ENCODE results near the gene BID.

The BID gene

DNA sequence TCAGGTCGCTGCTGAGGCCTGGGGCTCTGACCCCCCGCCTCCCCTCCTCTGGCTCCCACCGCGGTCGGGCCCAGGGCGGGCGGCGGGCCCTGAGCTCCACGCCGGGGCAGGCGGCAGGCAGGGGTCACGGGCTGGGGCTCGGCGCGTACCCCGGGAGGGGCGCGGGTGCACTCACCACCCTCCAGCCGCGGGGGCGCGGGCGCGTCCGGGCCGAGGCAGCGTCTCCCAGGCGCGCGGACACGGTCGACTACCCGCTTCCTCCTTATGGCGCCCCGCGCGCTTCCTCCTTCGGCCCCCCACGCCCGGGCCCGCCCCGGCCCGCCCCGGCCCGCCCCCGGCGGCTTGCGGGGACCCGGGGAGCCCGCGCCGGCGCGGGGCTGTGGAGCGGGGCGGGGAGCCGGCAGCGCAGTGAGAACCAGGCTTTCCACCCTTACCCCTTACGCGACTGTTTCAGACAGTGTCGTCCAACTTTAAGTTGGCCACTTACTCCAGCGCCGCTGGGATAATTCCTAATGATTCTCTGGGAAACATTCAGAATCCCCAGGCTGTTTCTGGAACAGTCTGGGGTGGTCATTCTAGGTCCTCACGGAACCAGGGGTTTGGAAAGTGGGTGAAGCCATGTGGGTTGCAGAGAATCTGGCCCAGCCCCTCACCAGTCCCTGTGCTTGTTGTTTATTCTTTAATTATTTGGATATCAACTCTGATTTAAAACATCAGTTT lies at the start of gene BID:
Gene BID, minus strand, starts transcription at position 264 of the 720 bp plus-strand sequence. CDS start 24,353 bp downstream, outside the sequence.
- no peak for DNase-seq (ENCODE audit: low read depth in 2 of 2)

DNA sequence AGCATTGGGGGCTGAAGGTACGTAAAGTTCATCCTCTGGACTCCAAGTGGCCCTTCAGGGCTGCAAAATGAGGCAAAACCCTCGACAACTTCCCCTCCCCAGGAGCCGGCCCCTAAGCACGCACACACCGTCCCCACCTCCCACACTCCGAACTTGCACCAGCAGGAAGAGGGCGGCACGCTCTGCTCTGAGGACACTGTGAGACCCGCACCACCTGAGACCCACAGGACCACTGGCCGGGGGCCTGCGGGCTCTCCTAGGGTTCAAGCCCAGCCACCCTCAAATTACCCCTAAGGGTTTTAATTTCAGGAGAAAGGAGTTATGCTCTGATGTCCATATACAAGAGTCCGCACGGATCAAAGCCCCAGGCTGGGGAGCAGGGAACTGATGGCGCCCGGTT lies 49.7 kb upstream of the BID start:
- DNase-seq (ENCODE audit: low read depth in 2 of 2), result no peak

GRCh38 chr22:17823226-17823625 lies 49.0 kb upstream of the BID start:
- DNase-seq (ENCODE audit: low read depth in 2 of 2), result no peak

DNA sequence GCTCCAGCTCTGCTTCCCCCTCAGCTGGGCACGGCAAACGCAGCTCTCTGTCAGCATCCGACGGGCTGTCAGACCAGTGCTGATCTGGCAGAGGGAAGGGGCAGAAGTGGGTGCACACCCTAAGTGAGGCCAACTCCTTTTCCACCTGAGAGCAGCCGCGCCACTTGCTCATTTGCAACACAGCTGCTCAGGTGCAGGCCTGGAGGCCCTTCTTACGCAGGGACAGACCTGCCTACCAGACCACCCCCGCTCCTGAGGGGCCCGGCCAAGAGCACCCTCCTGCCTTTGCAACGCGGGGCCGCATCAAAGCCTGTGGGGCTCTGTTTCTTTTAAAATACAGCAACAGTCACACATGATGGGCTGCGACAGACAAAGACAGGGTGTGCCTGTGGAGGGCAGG lies 47.8 kb upstream of the BID start:
- DNase-seq (ENCODE audit: low read depth in 2 of 2), result no peak

DNA sequence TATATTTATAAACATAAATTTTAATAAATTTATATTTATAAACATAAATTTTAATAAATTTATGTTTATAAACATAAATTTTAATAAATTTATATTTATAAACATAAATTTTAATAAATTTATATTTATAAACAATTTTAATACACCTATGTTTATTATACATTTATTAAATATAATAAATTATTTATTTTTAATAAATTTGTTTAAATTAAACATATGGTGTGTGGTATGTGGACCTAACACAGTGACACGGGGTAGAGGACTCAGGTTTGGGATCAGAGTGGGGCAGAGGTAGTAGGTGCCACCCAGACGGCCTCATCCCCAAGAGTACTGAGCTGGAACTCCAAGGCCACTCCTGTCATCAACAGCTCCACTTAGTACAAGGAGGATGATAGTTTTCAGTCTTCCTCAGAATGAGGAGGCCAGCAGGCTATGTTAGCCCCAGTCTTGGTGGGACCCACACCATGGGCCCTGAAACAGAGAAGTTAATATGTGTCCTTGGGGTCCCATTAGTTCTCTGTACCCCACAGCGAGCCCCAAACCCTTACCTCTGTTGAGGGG lies 46.7 kb upstream of the BID start:
- DNase-seq (ENCODE audit: low read depth in 2 of 2), result no peak

- no peak for DNase-seq (ENCODE audit: low read depth in 2 of 2)
Observed at GRCh38 chr22:17818649-17819048, 44.4 kb upstream of the BID start.

GRCh38 chr22:17818180-17818579 lies 43.9 kb upstream of the BID start:
- no peak for DNase-seq (ENCODE audit: low read depth in 2 of 2)

- DNase-seq (ENCODE audit: low read depth in 2 of 2), result no peak
Observed at GRCh38 chr22:17817511-17818065, 43.3 kb upstream of the BID start.

DNA sequence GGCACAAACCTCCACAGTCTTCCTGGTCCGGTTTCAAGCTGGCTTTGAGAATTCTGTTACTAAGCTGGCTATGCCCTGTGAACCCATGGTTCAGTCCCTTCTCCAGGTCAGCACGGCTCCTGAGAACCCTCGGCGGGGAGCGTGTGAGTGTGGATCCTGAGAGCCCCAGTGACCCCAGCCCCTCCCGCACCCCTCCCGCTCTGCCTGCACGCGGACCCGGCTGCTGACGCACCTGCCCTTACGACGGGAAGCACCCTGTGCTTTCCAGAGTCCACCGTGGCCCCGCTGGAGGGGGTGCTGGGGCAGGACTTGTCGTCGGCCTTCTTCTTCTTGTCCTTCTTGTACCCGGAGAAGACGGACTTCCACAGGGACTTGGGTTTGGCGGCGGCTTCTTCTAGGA lies 42.8 kb upstream of the BID start:
- no peak for DNase-seq (ENCODE audit: low read depth in 2 of 2)

GRCh38 chr22:17816649-17817048 lies 42.4 kb upstream of the BID start:
- no peak for DNase-seq (ENCODE audit: low read depth in 2 of 2)

DNA sequence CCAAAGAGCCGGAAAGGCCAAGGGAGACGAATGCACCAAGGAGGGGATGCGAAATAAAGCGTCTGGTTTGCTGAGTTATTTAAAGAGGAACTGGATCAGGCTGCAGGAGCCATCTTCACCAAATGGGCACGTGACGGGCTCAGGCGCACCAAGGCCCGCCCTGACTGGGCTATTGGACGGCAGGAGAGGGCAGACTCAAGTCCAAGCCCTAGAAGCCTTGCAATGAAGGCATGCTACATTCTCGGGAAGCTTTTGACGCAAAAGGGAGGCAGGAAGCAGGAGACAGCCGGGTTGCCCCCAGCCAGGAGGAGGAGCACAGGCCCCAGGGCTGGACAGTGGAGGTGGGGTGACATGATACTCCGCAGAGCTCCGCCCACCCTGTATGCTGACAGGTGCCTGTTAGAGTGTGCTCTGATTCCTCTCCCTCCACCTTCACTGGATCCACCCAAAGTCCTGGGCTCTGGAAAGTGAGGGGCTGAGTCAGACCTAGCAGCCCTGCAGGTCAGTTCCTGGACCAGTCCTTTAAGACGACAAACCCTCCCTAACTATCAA lies 41.5 kb upstream of the BID start:
- no peak for DNase-seq (ENCODE audit: low read depth in 2 of 2)

- DNase-seq (ENCODE audit: low read depth in 2 of 2), result no peak
Observed at GRCh38 chr22:17814830-17815229, 40.6 kb upstream of the BID start.

- no peak for DNase-seq (ENCODE audit: low read depth in 2 of 2)
Observed at GRCh38 chr22:17814084-17814483, 39.8 kb upstream of the BID start.

DNA sequence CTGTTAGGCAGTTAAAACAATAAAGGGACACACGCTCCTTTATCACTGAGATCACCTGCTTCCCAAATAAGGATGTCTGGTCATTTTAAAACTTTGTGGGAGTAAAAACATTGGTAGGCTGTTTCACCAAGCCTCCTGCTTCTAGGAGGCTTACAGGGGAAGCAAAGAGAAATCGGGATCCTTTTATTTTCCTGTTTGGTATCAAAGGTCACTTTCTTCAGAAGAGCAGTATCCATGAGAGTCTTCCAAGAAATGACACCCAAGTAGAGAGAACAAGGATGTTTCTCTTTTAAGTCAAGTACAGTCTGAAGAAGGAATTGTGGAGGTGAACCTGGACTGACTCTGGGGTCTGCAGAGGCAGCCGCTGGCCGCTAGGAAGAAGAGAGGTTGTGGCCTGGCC lies 36.9 kb upstream of the BID start:
- no peak for DNase-seq (ENCODE audit: low read depth in 2 of 2)

GRCh38 chr22:17810570-17811116 lies 36.4 kb upstream of the BID start:
- no peak for DNase-seq (ENCODE audit: low read depth in 2 of 2)

GRCh38 chr22:17808693-17809403 lies 34.6 kb upstream of the BID start:
- DNase-seq (ENCODE audit: low read depth in 2 of 2), result no peak

- no peak for DNase-seq (ENCODE audit: low read depth in 2 of 2)
Observed at GRCh38 chr22:17807578-17808410, 33.5 kb upstream of the BID start.

GRCh38 chr22:17807086-17807485 lies 32.8 kb upstream of the BID start:
- no peak for DNase-seq (ENCODE audit: low read depth in 2 of 2)

GRCh38 chr22:17806437-17806836 lies 32.2 kb upstream of the BID start:
- no peak for DNase-seq (ENCODE audit: low read depth in 2 of 2)

DNA sequence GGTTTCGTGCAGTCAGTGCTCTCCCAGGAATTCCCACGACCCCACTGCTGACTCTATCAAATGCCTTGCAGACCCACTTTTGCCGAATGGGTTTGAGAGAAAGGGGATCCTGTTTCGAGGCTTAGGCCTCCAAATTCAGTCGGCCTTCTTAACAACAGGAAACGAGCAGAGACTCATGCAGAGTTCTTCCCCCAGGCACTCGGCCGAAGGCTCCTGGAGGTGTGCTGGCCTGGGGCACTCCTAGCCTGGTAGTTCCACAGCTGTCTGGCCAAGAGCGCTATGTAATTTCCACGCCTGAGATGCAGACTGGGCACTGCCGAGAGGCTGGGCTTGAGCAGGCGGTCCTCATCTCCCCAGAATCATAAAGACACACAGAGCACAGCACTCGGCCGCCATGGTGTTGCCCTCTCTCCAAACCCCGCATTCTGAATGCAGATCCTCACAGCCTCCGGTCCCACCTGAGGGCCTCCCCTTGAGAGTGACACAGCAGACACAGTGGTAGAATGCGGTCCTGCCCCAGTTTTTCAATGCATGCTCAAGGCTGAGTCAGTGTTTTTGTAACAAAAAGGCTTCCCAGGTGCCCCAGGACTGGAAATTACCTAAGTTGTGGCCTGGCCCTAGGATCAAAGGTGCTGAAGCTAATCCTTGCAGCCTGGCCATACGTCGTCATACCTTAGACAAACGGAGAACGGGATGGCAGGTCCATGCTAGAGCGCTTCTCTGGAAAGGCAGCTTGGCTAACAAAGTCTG lies 30.2 kb upstream of the BID start:
- no peak for DNase-seq (ENCODE audit: low read depth in 2 of 2)
